Right cardiac atrium (tissue), 5 donors: ENCODE data around the gene DPP7. TPM values are rescaled to one million over a fixed set of nuclear protein-coding genes. Genes with fewer than 3 reads are reported as not detected.

ENCODE experiments used
- ATAC-seq, 2 donors: fragments of 200-7000 bp; cut with Tn5 transposase; one replicate each; pipeline versions ENCODE4 v1.8.0 to v1.9.1; 2020; ENCODE audit warnings: moderate library complexity in 2 of 2, mild to moderate bottlenecking in 1 of 2
- DNase-seq, 3 donors: peaks; one replicate each; pipeline ENCODE4 v3.0.0-alpha.2; 2020
- H3K27ac ChIP-seq: one replicate; pipeline ENCODE4 v1.5.1; 2013; ENCODE audit warnings: mild to moderate bottlenecking, low read length, control low read depth, moderate library complexity
- H3K27me3 ChIP-seq: one replicate; pipeline ENCODE4 v1.6.1; 2013; ENCODE audit not compliant: control insufficient read depth, insufficient read depth
- H3K4me1 ChIP-seq: one replicate; pipeline ENCODE4 v1.6.1; 2013; ENCODE audit warnings: low read length; ENCODE audit not compliant: control insufficient read depth, insufficient read depth
- H3K4me3 ChIP-seq: one replicate; pipeline ENCODE4 v1.5.1; 2013; ENCODE audit warnings: low read length, control low read depth
- H3K9me3 ChIP-seq: one replicate; pipeline ENCODE4 v1.6.1; 2013; ENCODE audit warnings: low read length; ENCODE audit not compliant: control insufficient read depth
- WGBS: extraction: QIAGEN DNeasy Blood & Tissue Kit; methylation state at CpG from one replicate; pipeline ENCODE4 v1.1.7; 2013; 5-methylcytosine and 5-hydroxymethylcytosine counted together
- intact Hi-C, 4 donors: fragments of 100-400 bp; cut with DNase I; formaldehyde crosslinking; loops; one replicate each; pipeline versions ENCODE4 v1.11.0 to v1.14.0; 2022 to 2023
- long read RNA-seq, 4 donors: library from polyadenylated mRNA; unstranded; transcript quantifications; one replicate each; pipeline ENCODE4 v2.0.0, GENCODE V29; 2020 to 2021
- polyA plus RNA-seq: library from polyadenylated mRNA; stranded (reverse); fragments of 200-250 nt; gene quantifications from one replicate; pipeline ENCODE4 v1.2.3, GENCODE V29; 2013
- total RNA-seq, 4 donors: library from RNA; stranded (reverse); fragmentation: NEBNext Ultra II Directional; extraction: Animal tissue kit (Norgen Biotek cat#: 25700); gene quantifications; one replicate each; pipeline ENCODE4 v1.2.1, GENCODE V29; 2021
- donor health status: healthy with polysubstance abuse.
- donor health status: DM: no; HTN: yes; CAD: no.
- donor health status: DM: no; HTN: no; CAD: no.
- donor health status: DM: no; HTN: yes; CAD: no; lungs with severe emphysema.
- donor health status: DM: yes; HTN: yes; CAD: no.

The DPP7 gene
- total RNA-seq (100 to 1,000 TPM; 211 to 288 (median 239) TPM), polyA plus RNA-seq (252 TPM)
- long read RNA-seq, donor 1, transcript DPP7-210 (5 exons, 958 nt) = minor isoform, 5 of 624 reads
- long read RNA-seq, donor 1, transcript DPP7-201 (13 exons, 1,590 nt) = major isoform, 398 of 624 reads
- long read RNA-seq, donor 1, partial matches to known transcripts = 75 of 624 reads
- long read RNA-seq, donor 1, other reads (novel, unspliced or antisense) = 146 of 624 reads
- long read RNA-seq, donor 2, transcript DPP7-201 (13 exons, 1,590 nt) = major isoform, 186 of 345 reads
- long read RNA-seq, donor 2, partial matches to known transcripts = 45 of 345 reads
- long read RNA-seq, donor 2, other reads (novel, unspliced or antisense) = 113 of 345 reads
- long read RNA-seq, donor 3, transcript DPP7-210 (5 exons, 958 nt) = minor isoform, 25 of 1,685 reads
- long read RNA-seq, donor 3, transcript DPP7-201 (13 exons, 1,590 nt) = major isoform, 975 of 1,685 reads
- long read RNA-seq, donor 3, partial matches to known transcripts = 216 of 1,685 reads
- long read RNA-seq, donor 3, other reads (novel, unspliced or antisense) = 469 of 1,685 reads
- long read RNA-seq, donor 4, transcript DPP7-201 (13 exons, 1,590 nt) = major isoform, 249 of 469 reads
- long read RNA-seq, donor 4, partial matches to known transcripts = 66 of 469 reads
- long read RNA-seq, donor 4, other reads (novel, unspliced or antisense) = 152 of 469 reads

GRCh38 chr9:137114613-137115393, at the start of gene DPP7:
DPP7 (minus strand) TSS chr9:137114733; CDS start chr9:137114713, 20 bp downstream.
- Histone ChIP-seq H3K4me1 (no peaks in the 10 kb centered on the region), H3K4me3 (peak within 1 kb of the TSS; percentile 81), H3K27me3 (no peaks in the 10 kb centered on the region), H3K9me3 (no peaks in the 10 kb centered on the region), H3K27ac (peak within 1 kb of the TSS; percentile 79)
- DNase-seq (peak; percentile 80 to 92 (median 90)), ATAC-seq (peak; percentile 79)
- intact Hi-C loops = no loop called here
- WGBS = 4% methylated on average over 70 of the region's 70 CpGs

GRCh38 chr9:137163805-137164204, 49.3 kb upstream of the DPP7 start:
- peaks cover 2% of the 10 kb centered on the region for H3K4me1 ChIP-seq
- no peaks in the 10 kb centered on the region for H3K9me3 ChIP-seq
- 81% methylated on average over 22 of the region's 22 CpGs for WGBS
- no peak overlapping the region for H3K4me3 ChIP-seq
- ATAC-seq = no peak
- H3K27ac ChIP-seq = no peak overlapping the region
- intact Hi-C loops = no loop called here
- no peak for DNase-seq
- H3K27me3 ChIP-seq = no peaks in the 10 kb centered on the region

- Histone ChIP-seq H3K27ac (no peak overlapping the region), H3K9me3 (no peaks in the 10 kb centered on the region), H3K4me1 (peaks cover 2% of the 10 kb centered on the region), H3K4me3 (no peak overlapping the region), H3K27me3 (no peaks in the 10 kb centered on the region)
- 26% methylated on average over 26 of the region's 26 CpGs for WGBS
- intact Hi-C loops = no loop called here
- ATAC-seq (peak in 1 of 2 donors; percentile 3), DNase-seq (no peak)
These were observed 48.8 kb upstream of the DPP7 start for GRCh38 chr9:137163365-137163715.

- Histone ChIP-seq H3K27ac (no peak overlapping the region), H3K4me1 (no peaks in the 10 kb centered on the region), H3K27me3 (no peaks in the 10 kb centered on the region), H3K4me3 (no peak overlapping the region), H3K9me3 (no peaks in the 10 kb centered on the region)
- ATAC-seq (peak in 1 of 2 donors; percentile 7), DNase-seq (peak in 1 of 3 donors; percentile 65)
- 7% methylated on average over 74 of the region's 74 CpGs for WGBS
- intact Hi-C loops = no loop called here
These were observed 48.2 kb upstream of the DPP7 start for GRCh38 chr9:137162505-137163364.

GRCh38 chr9:137161558-137162486, 47.3 kb upstream of the DPP7 start:
- H3K4me3 ChIP-seq = no peak overlapping the region
- H3K9me3 ChIP-seq = no peaks in the 10 kb centered on the region
- no peak for ATAC-seq
- DNase-seq = peak in 1 of 3 donors; percentile 41
- H3K27me3 ChIP-seq = no peaks in the 10 kb centered on the region
- no peak overlapping the region for H3K27ac ChIP-seq
- intact Hi-C loops = no loop called here
- no peaks in the 10 kb centered on the region for H3K4me1 ChIP-seq
- 7% methylated on average over 70 of the region's 71 CpGs for WGBS

GRCh38 chr9:137160716-137161557, 46.4 kb upstream of the DPP7 start:
- Histone ChIP-seq H3K4me3 (no peak overlapping the region), H3K27me3 (no peaks in the 10 kb centered on the region), H3K27ac (no peak overlapping the region), H3K9me3 (no peaks in the 10 kb centered on the region), H3K4me1 (no peaks in the 10 kb centered on the region)
- 29% methylated on average over 56 of the region's 56 CpGs for WGBS
- intact Hi-C loops = no loop called here
- DNase-seq (peak in 1 of 3 donors; percentile 37), ATAC-seq (no peak)

GRCh38 chr9:137160054-137160425, 45.5 kb upstream of the DPP7 start:
- ATAC-seq = no peak
- no peaks in the 10 kb centered on the region for H3K9me3 ChIP-seq
- intact Hi-C loops = no loop called here
- H3K27me3 ChIP-seq = no peaks in the 10 kb centered on the region
- H3K27ac ChIP-seq = no peak overlapping the region
- H3K4me3 ChIP-seq = no peak overlapping the region
- H3K4me1 ChIP-seq = no peaks in the 10 kb centered on the region
- 63% methylated on average over 17 of the region's 17 CpGs for WGBS
- peak in 1 of 3 donors; percentile 7 for DNase-seq

GRCh38 chr9:137159105-137160053, 44.8 kb upstream of the DPP7 start:
- ATAC-seq (no peak), DNase-seq (peak in 1 of 3 donors; percentile 8)
- intact Hi-C loops = no loop called here
- no peaks in the 10 kb centered on the region for H3K9me3 ChIP-seq
- no peak overlapping the region for H3K4me3 ChIP-seq
- no peaks in the 10 kb centered on the region for H3K27me3 ChIP-seq
- no peak overlapping the region for H3K27ac ChIP-seq
- no peaks in the 10 kb centered on the region for H3K4me1 ChIP-seq
- WGBS = 37% methylated on average over 14 of the region's 14 CpGs
